Calu3 (cell line): Measurements from ENCODE around the gene NAA10. TPM values are rescaled to one million over a fixed set of nuclear protein-coding genes. Genes with fewer than 3 reads are reported as not detected.

Source experiments
- BruUV-seq: library from RNA; stranded (reverse); fragments of 400-500 nt; replicated peaks from 2 replicates; lab custom pipeline; 2021; lab: Mats Ljungman, UMichigan
- CTCF ChIA-PET: fragments of 300-600 bp; sonication (Branson Sonifier 250); formaldehyde crosslinking; loops from one replicate; lab custom pipeline; 2022; ENCODE audit warnings: antibody characterized with exemption; lab: Charles Lee
- DNase-seq: peaks from one replicate; pipeline ENCODE4 v3.0.0; 2022
- H3K27ac Mint-ChIP-seq: one replicate; pipeline ENCODE4 v1.8.0; 2022; ENCODE audit warnings: mixed read lengths; ENCODE audit not compliant: unreplicated experiment
- H3K27me3 Mint-ChIP-seq: one replicate; pipeline ENCODE4 v1.8.0; 2022; ENCODE audit warnings: mixed read lengths; ENCODE audit not compliant: unreplicated experiment
- H3K36me3 Mint-ChIP-seq: one replicate; pipeline ENCODE4 v1.8.0; 2022; ENCODE audit warnings: mild to moderate bottlenecking, moderate library complexity, mixed read lengths; ENCODE audit not compliant: insufficient read depth, unreplicated experiment
- H3K4me1 Mint-ChIP-seq: one replicate; pipeline ENCODE4 v1.8.0; 2022; ENCODE audit warnings: mild to moderate bottlenecking, low read depth, mixed read lengths; ENCODE audit not compliant: unreplicated experiment
- H3K4me3 Mint-ChIP-seq: one replicate; pipeline ENCODE4 v1.8.0; 2022; ENCODE audit warnings: mild to moderate bottlenecking, low read depth, moderate library complexity, mixed read lengths; ENCODE audit not compliant: unreplicated experiment
- H3K9me3 Mint-ChIP-seq: one replicate; pipeline ENCODE4 v1.8.0; 2022; ENCODE audit warnings: low read depth, mixed read lengths; ENCODE audit not compliant: unreplicated experiment
- CTCF ChIP-seq: fragments of 200-600 bp; IDR thresholded peaks from one replicate; pipeline ENCODE4 v1.8.0; 2022; ENCODE audit warnings: antibody characterized with exemption; ENCODE audit not compliant: unreplicated experiment
- intact Hi-C: fragments of 100-400 bp; cut with micrococcal nuclease; formaldehyde crosslinking; loops from one replicate; pipeline ENCODE4 v1.10.0; 2022; ENCODE audit not compliant: unreplicated experiment
- total RNA-seq: library from RNA; stranded (reverse); gene quantifications from 2 replicates; pipeline ENCODE4 v1.2.3, GENCODE V29; 2022

NAA10 gene
- total RNA-seq, 1 experiment from 2014 or later, result 139 TPM

- no TSS peak for BruUV-seq
- no peak for TF ChIP-seq CTCF
- no peak for DNase-seq
- CTCF ChIA-PET, result interaction anchor here (0.5 to 1.0 kb wide), 3 partner anchors 11 to 83 kb away, joined by 3 to 6 read pairs (median 6); no protein-coding TSS in a partner anchor
- peak overlapping the region; percentile 77 for H3K27ac Mint-ChIP-seq
- intact Hi-C loops, result no loop called here
- H3K36me3 Mint-ChIP-seq, result peaks cover 64% of the 10 kb centered on the region
- peak overlapping the region; percentile 89 for H3K4me3 Mint-ChIP-seq
- no peaks in the 10 kb centered on the region for H3K27me3 Mint-ChIP-seq
- H3K4me1 Mint-ChIP-seq, result peaks cover 34% of the 10 kb centered on the region
- H3K9me3 Mint-ChIP-seq, result no peaks in the 10 kb centered on the region
Observed at GRCh38 chrX:153969904-153970356, 35.1 kb upstream of the NAA10 start.

- CTCF ChIA-PET, result interaction anchor here (0.5 to 1.0 kb wide), 2 partner anchors 12 to 43 kb away, joined by 3 to 6 read pairs; no protein-coding TSS in a partner anchor
- Mint-ChIP-seq H3K9me3 (no peaks in the 10 kb centered on the region), H3K36me3 (peaks cover 64% of the 10 kb centered on the region), H3K4me3 (peak overlapping the region; percentile 89), H3K27ac (peak overlapping the region; percentile 77), H3K4me1 (peaks cover 29% of the 10 kb centered on the region), H3K27me3 (no peaks in the 10 kb centered on the region)
- no TSS peak for BruUV-seq
- DNase-seq, result no peak
- intact Hi-C loops, result no loop called here
- TF ChIP-seq CTCF, result no peak
Observed at GRCh38 chrX:153969125-153969903, 34.5 kb upstream of the NAA10 start.

- H3K9me3 Mint-ChIP-seq, result no peaks in the 10 kb centered on the region
- no peak for TF ChIP-seq CTCF
- no peak overlapping the region for H3K27ac Mint-ChIP-seq
- BruUV-seq, result no TSS peak
- H3K4me1 Mint-ChIP-seq, result peaks cover 23% of the 10 kb centered on the region
- CTCF ChIA-PET, result no interaction called here
- peak overlapping the region; percentile 89 for H3K4me3 Mint-ChIP-seq
- peaks cover 59% of the 10 kb centered on the region for H3K36me3 Mint-ChIP-seq
- H3K27me3 Mint-ChIP-seq, result no peaks in the 10 kb centered on the region
- intact Hi-C loops, result no loop called here
- DNase-seq, result no peak
Observed at GRCh38 chrX:153968754-153969124, 33.9 kb upstream of the NAA10 start.

GRCh38 chrX:153968255-153968654 lies 33.4 kb upstream of the NAA10 start:
- H3K4me3 Mint-ChIP-seq, result peak overlapping the region; percentile 42
- H3K4me1 Mint-ChIP-seq, result peaks cover 23% of the 10 kb centered on the region
- no peak for TF ChIP-seq CTCF
- intact Hi-C loops, result no loop called here
- H3K9me3 Mint-ChIP-seq, result no peaks in the 10 kb centered on the region
- CTCF ChIA-PET, result no interaction called here
- peaks cover 56% of the 10 kb centered on the region for H3K36me3 Mint-ChIP-seq
- H3K27ac Mint-ChIP-seq, result no peak overlapping the region
- no TSS peak for BruUV-seq
- no peaks in the 10 kb centered on the region for H3K27me3 Mint-ChIP-seq
- DNase-seq, result no peak
